ENCODE measurements around the gene TTYH3. TPM values are rescaled to one million over a fixed set of nuclear protein-coding genes. Genes with fewer than 3 reads are reported as not detected.

The TTYH3 gene
- total and polyA plus RNA-seq, 9 of the 15 experiments (the other 6 are each of a cell fraction or from before 2014, with no cell fraction given) = 0.01 to 5.5 (median 1.1) TPM

DNA sequence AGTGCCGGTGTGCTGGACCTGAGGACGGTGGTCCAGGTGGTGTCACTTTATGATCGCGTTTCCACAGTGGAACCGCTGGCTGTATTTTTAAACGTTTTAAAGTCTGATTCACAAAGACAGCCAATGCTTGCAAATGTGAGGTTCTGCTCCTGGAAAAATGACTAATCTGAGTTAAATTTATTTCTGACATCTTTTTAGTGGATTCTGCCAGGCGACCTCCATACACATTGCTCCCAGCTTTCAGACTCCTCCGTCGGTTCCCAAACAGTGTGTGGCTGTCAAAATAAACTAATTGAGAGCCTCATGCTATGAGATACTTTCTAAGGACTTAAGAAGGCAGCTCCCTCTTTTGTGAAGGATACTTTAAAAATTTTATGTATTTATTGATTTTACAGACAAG lies 12.7 kb upstream of the TTYH3 start:
- Histone ChIP-seq H4K20me1 (replicated peaks; ENCODE audit: control insufficient read depth, insufficient read depth, low read length) (no peaks in the 10 kb centered on the region), H2AFZ (ENCODE audit: low read depth, low read length) (no peak overlapping the region), H3K79me2 (ENCODE audit: control insufficient read depth, insufficient read depth, low read length) (no peaks in the 10 kb centered on the region), H3K4me3 (no peak overlapping the region), H3K9me3 (replicated peaks; ENCODE audit: control insufficient read depth, insufficient read depth, low read depth, low read length) (no peaks in the 10 kb centered on the region), H3K4me2 (ENCODE audit: insufficient read depth, low read length) (no peak overlapping the region), H3K27ac (ENCODE audit: extremely low read depth, low read depth, low read length) (no peak overlapping the region), H3K36me3 (ENCODE audit: control insufficient read depth, insufficient read depth, low read length) (no peaks in the 10 kb centered on the region), H3K9me1 (ENCODE audit: control insufficient read depth, insufficient read depth, low read length) (no peaks in the 10 kb centered on the region), H3K9ac (ENCODE audit: insufficient read depth in 1 of 2, low read depth in 2 of 2, low read length in 2 of 2) (no peak overlapping the region; a peak in 1 of 4 replicates), H3K4me1 (replicated peaks in 1 of 2; ENCODE audit: control insufficient read depth in 2 of 2, insufficient read depth in 2 of 2, low read length in 2 of 2) (peaks cover 14 to 55% of the 10 kb centered on the region in 2 experiments; a peak in 4 of 5 replicates), H3K27me3 (ENCODE audit: control insufficient read depth in 2 of 2, insufficient read depth in 2 of 2, low read length in 2 of 2) (peaks cover 0 to 8% of the 10 kb centered on the region in 2 experiments; a peak in 3 of 5 replicates)
- FAIRE-seq = no peak
- intact Hi-C loops (cut with micrococcal nuclease) (no loop called here), in situ Hi-C loops (cut with MboI) (no loop called here)
- WGBS (ENCODE audit: insufficient coverage, low coverage, missing lambda C conversion rate) = 32% methylated on average over 7 of the region's 9 CpGs
- DNase-seq (ENCODE audit: extremely low read depth in 1 of 4, low spot score in 3 of 4) = no peak
- ATAC-seq = no peak
- POLR2A ChIA-PET = no interaction called here
- CTCF ChIA-PET (ENCODE audit: low intra/inter-chr PET ratio) = no interaction called here
- BruUV-seq (replicated peaks) = no TSS peak
- TF ChIP-seq SRSF7 (optimal IDR thresholded peaks at IDR 0.05; ENCODE audit: low read depth, low read length) = no peak
- no peak for TF ChIP-seq GABPA (tag; conservative IDR thresholded peaks at IDR 0.05; ENCODE audit: low read depth)
- TF ChIP-seq CBX5 (IDR thresholded peaks at IDR 0.05; ENCODE audit: borderline replicate concordance, low read depth) = no peak
- TF ChIP-seq, protein P1, sequence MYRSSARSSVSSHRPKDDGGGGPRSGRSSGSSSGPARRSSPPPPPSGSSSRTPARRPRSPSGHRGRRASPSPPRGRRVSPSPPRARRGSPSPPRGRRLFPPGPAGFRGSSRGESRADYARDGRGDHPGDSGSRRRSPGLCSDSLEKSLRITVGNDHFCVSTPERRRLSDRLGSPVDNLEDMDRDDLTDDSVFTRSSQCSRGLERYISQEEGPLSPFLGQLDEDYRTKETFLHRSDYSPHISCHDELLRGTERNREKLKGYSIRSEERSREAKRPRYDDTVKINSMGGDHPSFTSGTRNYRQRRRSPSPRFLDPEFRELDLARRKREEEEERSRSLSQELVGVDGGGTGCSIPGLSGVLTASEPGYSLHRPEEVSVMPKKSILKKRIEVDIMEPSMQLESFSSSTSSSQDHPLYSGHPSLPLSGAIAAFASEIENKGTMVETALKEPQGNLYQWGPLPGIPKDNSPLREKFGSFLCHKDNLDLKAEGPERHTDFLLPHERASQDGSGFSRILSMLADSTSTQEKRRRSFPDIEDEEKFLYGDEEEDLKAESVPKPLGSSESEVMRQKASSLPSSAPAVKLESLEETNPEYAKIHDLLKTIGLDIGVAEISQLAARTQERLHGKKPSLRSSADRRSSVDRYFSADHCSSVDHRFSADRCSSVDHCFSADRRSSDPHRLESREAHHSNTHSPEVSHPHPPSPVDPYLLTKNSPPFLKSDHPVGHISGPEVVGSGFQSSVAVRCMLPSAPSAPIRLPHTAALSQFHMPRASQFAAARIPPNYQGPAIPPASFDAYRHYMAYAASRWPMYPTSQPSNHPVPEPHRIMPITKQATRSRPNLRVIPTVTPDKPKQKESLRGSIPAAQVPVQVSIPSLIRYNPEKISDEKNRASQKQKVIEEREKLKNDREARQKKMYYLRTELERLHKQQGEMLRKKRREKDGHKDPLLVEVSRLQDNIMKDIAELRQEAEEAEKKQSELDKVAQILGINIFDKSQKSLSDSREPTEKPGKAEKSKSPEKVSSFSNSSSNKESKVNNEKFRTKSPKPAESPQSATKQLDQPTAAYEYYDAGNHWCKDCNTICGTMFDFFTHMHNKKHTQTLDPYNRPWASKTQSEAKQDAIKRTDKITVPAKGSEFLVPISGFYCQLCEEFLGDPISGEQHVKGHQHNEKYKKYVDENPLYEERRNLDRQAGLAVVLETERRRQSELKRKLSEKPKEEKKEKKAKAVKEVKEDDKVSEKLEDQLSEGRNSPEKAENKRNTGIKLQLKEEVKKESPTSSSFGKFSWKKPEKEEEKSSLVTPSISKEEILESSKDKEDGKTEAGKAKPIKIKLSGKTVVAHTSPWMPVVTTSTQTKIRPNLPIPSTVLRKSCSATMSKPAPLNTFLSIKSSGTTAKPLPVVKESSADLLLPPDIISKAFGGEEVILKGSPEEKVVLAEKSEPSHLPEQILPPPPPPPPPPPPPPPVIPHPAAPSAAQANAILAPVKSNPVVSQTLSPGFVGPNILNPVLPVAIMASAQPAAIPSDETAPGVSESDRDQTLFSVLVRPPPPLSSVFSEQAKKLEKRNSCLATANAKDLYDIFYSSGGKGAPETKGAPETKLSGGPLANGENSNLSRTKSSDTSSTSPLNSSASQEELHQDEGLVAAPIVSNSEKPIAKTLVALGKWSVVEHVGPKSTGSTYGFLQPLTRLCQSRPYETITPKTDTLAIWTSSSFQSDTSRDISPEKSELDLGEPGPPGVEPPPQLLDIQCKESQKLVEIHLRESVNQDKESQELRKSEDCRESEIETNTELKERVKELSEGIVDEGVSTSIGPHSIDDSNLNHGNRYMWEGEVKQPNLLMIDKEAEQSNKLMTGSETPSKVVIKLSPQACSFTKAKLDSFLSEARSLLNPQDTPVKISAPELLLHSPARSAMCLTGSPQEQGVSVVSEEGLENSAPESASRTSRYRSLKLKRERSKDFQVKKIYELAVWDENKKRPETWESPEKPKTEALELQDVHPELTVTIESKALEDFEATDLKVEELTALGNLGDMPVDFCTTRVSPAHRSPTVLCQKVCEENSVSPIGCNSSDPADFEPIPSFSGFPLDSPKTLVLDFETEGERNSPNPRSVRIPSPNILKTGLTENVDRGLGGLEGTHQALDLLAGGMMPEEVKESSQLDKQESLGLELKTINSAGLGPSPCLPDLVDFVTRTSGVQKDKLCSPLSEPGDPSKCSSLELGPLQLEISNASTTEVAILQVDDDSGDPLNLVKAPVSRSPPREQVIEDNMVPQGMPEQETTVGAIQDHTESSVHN (IDR thresholded peaks at IDR 0.05; ENCODE audit: borderline replicate concordance in 1 of 2, low read depth in 1 of 2) = no peak
- no peak for TF ChIP-seq HMG20A (CRISPR knock-in tag; conservative IDR thresholded peaks at IDR 0.05)
- TF ChIP-seq CTBP1 (IDR thresholded peaks at IDR 0.05; ENCODE audit: borderline replicate concordance) = no peak
- TF ChIP-seq HDAC3 (IDR thresholded peaks at IDR 0.05; ENCODE audit: borderline replicate concordance, partially characterized antibody) = no peak
- TF ChIP-seq, protein P2, sequence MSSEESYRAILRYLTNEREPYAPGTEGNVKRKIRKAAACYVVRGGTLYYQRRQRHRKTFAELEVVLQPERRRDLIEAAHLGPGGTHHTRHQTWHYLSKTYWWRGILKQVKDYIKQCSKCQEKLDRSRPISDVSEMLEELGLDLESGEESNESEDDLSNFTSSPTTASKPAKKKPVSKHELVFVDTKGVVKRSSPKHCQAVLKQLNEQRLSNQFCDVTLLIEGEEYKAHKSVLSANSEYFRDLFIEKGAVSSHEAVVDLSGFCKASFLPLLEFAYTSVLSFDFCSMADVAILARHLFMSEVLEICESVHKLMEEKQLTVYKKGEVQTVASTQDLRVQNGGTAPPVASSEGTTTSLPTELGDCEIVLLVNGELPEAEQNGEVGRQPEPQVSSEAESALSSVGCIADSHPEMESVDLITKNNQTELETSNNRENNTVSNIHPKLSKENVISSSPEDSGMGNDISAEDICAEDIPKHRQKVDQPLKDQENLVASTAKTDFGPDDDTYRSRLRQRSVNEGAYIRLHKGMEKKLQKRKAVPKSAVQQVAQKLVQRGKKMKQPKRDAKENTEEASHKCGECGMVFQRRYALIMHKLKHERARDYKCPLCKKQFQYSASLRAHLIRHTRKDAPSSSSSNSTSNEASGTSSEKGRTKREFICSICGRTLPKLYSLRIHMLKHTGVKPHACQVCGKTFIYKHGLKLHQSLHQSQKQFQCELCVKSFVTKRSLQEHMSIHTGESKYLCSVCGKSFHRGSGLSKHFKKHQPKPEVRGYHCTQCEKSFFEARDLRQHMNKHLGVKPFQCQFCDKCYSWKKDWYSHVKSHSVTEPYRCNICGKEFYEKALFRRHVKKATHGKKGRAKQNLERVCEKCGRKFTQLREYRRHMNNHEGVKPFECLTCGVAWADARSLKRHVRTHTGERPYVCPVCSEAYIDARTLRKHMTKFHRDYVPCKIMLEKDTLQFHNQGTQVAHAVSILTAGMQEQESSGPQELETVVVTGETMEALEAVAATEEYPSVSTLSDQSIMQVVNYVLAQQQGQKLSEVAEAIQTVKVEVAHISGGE (CRISPR knock-in tag; IDR thresholded peaks at IDR 0.05) = no peak
- TF ChIP-seq NFIX (CRISPR knock-in tag; IDR thresholded peaks at IDR 0.05; ENCODE audit: low read depth) = no peak
